Medulla oblongata (tissue), 1 donor: ENCODE measurements around the gene NDUFS2.

Experiments used
- DNase-seq: peaks from one replicate; pipeline ENCODE4 v3.0.0-alpha.2; 2015; ENCODE audit errors: extremely low spot score

The NDUFS2 gene

GRCh38 chr1:161201836-161202712 is at the start of gene NDUFS2:
Gene NDUFS2, plus strand, starts transcription at chr1:161202367. Its CDS starts 19 bp downstream, at chr1:161202386.
- DNase-seq, result peak; percentile 100

- no peak for DNase-seq
Measured at GRCh38 chr1:161153176-161153575, 49.0 kb upstream of the NDUFS2 start.

- DNase-seq, result peak; percentile 96
Measured at GRCh38 chr1:161153682-161154337, 48.4 kb upstream of the NDUFS2 start, which contains the start of gene UFC1. Gene UFC1, plus strand, starts transcription at chr1:161153978. Its CDS starts 20 bp downstream, at chr1:161153998.

- no peak for DNase-seq
Measured at GRCh38 chr1:161157867-161158266, 44.3 kb upstream of the NDUFS2 start.

- no peak for DNase-seq
Measured at GRCh38 chr1:161158316-161159010, 43.7 kb upstream of the NDUFS2 start.

GRCh38 chr1:161159087-161159912 is 42.9 kb upstream of the NDUFS2 start, which contains the start of gene USP21:
Gene USP21, plus strand, starts transcription at chr1:161159500. Its CDS starts 1,141 bp downstream, at chr1:161160641.
- DNase-seq, result peak; percentile 96

GRCh38 chr1:161159913-161160243 is 42.3 kb upstream of the NDUFS2 start:
- no peak for DNase-seq

- no peak for DNase-seq
Measured at GRCh38 chr1:161160671-161161145, 41.5 kb upstream of the NDUFS2 start.

- DNase-seq, result no peak
Measured at GRCh38 chr1:161161652-161162051, 40.5 kb upstream of the NDUFS2 start.

- no peak for DNase-seq
Measured at GRCh38 chr1:161162052-161162451, 40.1 kb upstream of the NDUFS2 start.

- no peak for DNase-seq
Measured at GRCh38 chr1:161162806-161163205, 39.4 kb upstream of the NDUFS2 start.

GRCh38 chr1:161163793-161164192 is 38.4 kb upstream of the NDUFS2 start:
- DNase-seq, result no peak

GRCh38 chr1:161164901-161165610 is 37.1 kb upstream of the NDUFS2 start:
- DNase-seq, result no peak

GRCh38 chr1:161165742-161166668 is 36.2 kb upstream of the NDUFS2 start, which contains the start of gene PPOX:
Gene PPOX, plus strand, starts transcription at chr1:161166426. Its CDS starts 422 bp downstream, at chr1:161166848.
- DNase-seq, result peak; percentile 99

GRCh38 chr1:161166669-161167548 is 35.3 kb upstream of the NDUFS2 start:
- no peak for DNase-seq

GRCh38 chr1:161168906-161169305 is 33.3 kb upstream of the NDUFS2 start:
- no peak for DNase-seq

- no peak for DNase-seq
Measured at GRCh38 chr1:161171191-161171590, 31.0 kb upstream of the NDUFS2 start.

- DNase-seq, result no peak
Measured at GRCh38 chr1:161171696-161172095, 30.5 kb upstream of the NDUFS2 start.
